HepG2 (cell line): ENCODE measurements around the gene ADSL. TPM values are rescaled to one million over a fixed set of nuclear protein-coding genes. Genes with fewer than 3 reads are reported as not detected.

Source experiments
- DR1 ChIP-seq: sonication (generic); formaldehyde crosslinking; IDR thresholded peaks from 2 replicates; pipeline ENCODE4 v1.8.0; 2021; ENCODE audit warnings: mild to moderate bottlenecking, missing genetic modification reagents, inconsistent platforms
- ZKSCAN8 ChIP-seq: IDR thresholded peaks from 2 replicates; pipeline ENCODE4 v1.6.1; 2016; ENCODE audit warnings: borderline replicate concordance, missing genetic modification reagents, missing compliant biosample characterization
- polyA plus RNA-seq, 8 experiments: library from polyadenylated mRNA; depleted of rRNA in 3 of 8; stranded (reverse) in 7 of 8; unstranded in 1 of 8; fragments of >200 nt; fragmentation: Illumina TruSeq in 4 of 8; extraction: Trizol in 4 of 8; gene quantifications; 2 replicates each; pipeline versions ENCODE4 v1.2.1 to v1.2.3, GENCODE V29; 2011 to 2016; ENCODE audit warnings: low read depth in 4 of 8, missing spikeins in 1 of 8, mixed read lengths in 1 of 8; ENCODE audit not compliant: insufficient read depth in 1 of 8
- total RNA-seq, 5 experiments: library from RNA; depleted of rRNA; stranded (reverse); fragments of >200 nt; fragmentation: Illumina TruSeq; extraction: Trizol; gene quantifications; 2 replicates each; pipeline ENCODE4 v1.2.3, GENCODE V29; 2016; ENCODE audit warnings: low read depth in 1 of 5
- TF ChIP-seq, protein P1 (sequence below): sonication (generic); formaldehyde crosslinking; IDR thresholded peaks from 2 replicates; pipeline ENCODE4 v1.5.1; 2020; ENCODE audit warnings: mild to moderate bottlenecking, missing genetic modification reagents, borderline replicate concordance
- TF ChIP-seq, protein P2 (sequence below): sonication (generic); formaldehyde crosslinking; IDR thresholded peaks from 2 replicates; pipeline ENCODE4 v1.5.1; 2020; ENCODE audit warnings: missing genetic modification reagents, mild to moderate bottlenecking, borderline replicate concordance
- TF ChIP-seq, protein P3 (sequence below): sonication (generic); formaldehyde crosslinking; IDR thresholded peaks from 2 replicates; pipeline ENCODE4 v1.4.0; 2020; ENCODE audit warnings: missing genetic modification reagents, borderline replicate concordance
- TF ChIP-seq, protein P4 (sequence below): sonication (generic); formaldehyde crosslinking; IDR thresholded peaks from 2 replicates; pipeline ENCODE4 v1.4.0; 2020; ENCODE audit warnings: mild to moderate bottlenecking, missing genetic modification reagents

Gene ADSL
- total and polyA plus RNA-seq, 2 of the 13 experiments (the other 11 are each of a cell fraction or from before 2014, with no cell fraction given): 123 to 174 TPM

DNA sequence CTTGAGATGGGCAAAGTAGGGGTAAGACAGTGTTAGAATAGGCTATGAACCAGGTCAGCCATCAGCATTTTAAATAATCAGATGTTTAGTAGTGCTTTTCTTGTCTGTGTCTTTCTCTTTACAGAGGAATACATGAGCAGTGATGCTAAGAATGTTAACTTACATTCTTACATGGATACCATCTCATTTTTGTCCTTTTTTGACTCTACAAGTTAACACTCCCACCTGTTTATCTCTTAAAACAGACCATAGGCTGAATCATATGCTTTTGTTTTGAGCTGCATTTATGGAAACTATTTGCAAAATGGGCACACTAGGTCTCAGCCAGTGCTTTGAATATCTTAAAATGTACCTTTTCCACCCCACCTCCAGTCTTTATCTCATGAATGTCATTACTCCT lies 25.6 kb upstream of the ADSL start (continued):
- TF ChIP-seq, protein P1, sequence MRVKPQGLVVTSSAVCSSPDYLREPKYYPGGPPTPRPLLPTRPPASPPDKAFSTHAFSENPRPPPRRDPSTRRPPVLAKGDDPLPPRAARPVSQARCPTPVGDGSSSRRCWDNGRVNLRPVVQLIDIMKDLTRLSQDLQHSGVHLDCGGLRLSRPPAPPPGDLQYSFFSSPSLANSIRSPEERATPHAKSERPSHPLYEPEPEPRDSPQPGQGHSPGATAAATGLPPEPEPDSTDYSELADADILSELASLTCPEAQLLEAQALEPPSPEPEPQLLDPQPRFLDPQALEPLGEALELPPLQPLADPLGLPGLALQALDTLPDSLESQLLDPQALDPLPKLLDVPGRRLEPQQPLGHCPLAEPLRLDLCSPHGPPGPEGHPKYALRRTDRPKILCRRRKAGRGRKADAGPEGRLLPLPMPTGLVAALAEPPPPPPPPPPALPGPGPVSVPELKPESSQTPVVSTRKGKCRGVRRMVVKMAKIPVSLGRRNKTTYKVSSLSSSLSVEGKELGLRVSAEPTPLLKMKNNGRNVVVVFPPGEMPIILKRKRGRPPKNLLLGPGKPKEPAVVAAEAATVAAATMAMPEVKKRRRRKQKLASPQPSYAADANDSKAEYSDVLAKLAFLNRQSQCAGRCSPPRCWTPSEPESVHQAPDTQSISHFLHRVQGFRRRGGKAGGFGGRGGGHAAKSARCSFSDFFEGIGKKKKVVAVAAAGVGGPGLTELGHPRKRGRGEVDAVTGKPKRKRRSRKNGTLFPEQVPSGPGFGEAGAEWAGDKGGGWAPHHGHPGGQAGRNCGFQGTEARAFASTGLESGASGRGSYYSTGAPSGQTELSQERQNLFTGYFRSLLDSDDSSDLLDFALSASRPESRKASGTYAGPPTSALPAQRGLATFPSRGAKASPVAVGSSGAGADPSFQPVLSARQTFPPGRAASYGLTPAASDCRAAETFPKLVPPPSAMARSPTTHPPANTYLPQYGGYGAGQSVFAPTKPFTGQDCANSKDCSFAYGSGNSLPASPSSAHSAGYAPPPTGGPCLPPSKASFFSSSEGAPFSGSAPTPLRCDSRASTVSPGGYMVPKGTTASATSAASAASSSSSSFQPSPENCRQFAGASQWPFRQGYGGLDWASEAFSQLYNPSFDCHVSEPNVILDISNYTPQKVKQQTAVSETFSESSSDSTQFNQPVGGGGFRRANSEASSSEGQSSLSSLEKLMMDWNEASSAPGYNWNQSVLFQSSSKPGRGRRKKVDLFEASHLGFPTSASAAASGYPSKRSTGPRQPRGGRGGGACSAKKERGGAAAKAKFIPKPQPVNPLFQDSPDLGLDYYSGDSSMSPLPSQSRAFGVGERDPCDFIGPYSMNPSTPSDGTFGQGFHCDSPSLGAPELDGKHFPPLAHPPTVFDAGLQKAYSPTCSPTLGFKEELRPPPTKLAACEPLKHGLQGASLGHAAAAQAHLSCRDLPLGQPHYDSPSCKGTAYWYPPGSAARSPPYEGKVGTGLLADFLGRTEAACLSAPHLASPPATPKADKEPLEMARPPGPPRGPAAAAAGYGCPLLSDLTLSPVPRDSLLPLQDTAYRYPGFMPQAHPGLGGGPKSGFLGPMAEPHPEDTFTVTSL (CRISPR knock-in tag): no peak
- TF ChIP-seq, protein P2, sequence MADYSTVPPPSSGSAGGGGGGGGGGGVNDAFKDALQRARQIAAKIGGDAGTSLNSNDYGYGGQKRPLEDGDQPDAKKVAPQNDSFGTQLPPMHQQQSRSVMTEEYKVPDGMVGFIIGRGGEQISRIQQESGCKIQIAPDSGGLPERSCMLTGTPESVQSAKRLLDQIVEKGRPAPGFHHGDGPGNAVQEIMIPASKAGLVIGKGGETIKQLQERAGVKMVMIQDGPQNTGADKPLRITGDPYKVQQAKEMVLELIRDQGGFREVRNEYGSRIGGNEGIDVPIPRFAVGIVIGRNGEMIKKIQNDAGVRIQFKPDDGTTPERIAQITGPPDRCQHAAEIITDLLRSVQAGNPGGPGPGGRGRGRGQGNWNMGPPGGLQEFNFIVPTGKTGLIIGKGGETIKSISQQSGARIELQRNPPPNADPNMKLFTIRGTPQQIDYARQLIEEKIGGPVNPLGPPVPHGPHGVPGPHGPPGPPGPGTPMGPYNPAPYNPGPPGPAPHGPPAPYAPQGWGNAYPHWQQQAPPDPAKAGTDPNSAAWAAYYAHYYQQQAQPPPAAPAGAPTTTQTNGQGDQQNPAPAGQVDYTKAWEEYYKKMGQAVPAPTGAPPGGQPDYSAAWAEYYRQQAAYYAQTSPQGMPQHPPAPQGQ: no peak
- TF ChIP-seq DR1 (CRISPR knock-in tag) (no peak), ZKSCAN8 (CRISPR knock-in tag) (no peak)
- TF ChIP-seq, protein P3, sequence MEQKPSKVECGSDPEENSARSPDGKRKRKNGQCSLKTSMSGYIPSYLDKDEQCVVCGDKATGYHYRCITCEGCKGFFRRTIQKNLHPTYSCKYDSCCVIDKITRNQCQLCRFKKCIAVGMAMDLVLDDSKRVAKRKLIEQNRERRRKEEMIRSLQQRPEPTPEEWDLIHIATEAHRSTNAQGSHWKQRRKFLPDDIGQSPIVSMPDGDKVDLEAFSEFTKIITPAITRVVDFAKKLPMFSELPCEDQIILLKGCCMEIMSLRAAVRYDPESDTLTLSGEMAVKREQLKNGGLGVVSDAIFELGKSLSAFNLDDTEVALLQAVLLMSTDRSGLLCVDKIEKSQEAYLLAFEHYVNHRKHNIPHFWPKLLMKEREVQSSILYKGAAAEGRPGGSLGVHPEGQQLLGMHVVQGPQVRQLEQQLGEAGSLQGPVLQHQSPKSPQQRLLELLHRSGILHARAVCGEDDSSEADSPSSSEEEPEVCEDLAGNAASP (CRISPR knock-in tag): no peak
- TF ChIP-seq, protein P4, sequence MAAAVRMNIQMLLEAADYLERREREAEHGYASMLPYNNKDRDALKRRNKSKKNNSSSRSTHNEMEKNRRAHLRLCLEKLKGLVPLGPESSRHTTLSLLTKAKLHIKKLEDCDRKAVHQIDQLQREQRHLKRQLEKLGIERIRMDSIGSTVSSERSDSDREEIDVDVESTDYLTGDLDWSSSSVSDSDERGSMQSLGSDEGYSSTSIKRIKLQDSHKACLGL (CRISPR knock-in tag): no peak
